Left renal pelvis (tissue), 4 donors: Measurements from ENCODE around the gene EEF1AKMT4. TPM values are rescaled to one million over a fixed set of nuclear protein-coding genes. Genes with fewer than 3 reads are reported as not detected.

Experiments
- DNase-seq, 4 donors: peaks; one replicate each; pipeline ENCODE4 v3.0.0-alpha.2; 2013; ENCODE audit warnings: low read depth in 4 of 4, low spot score in 3 of 4
- polyA plus RNA-seq, 4 donors: library from polyadenylated mRNA; unstranded; fragments of 120-200 nt; gene quantifications; one replicate each; pipeline ENCODE4 v1.2.1, GENCODE V29; 2013; ENCODE audit not compliant: insufficient read length in 4 of 4

Gene EEF1AKMT4
- polyA plus RNA-seq, 4 donors: 1.9 to 3.4 (median 2.5) TPM

GRCh38 chr3:184235381-184236032, 14.0 kb upstream of the EEF1AKMT4 start:
- DNase-seq: no peak

GRCh38 chr3:184236033-184236410, 13.4 kb upstream of the EEF1AKMT4 start:
- DNase-seq: no peak

DNA sequence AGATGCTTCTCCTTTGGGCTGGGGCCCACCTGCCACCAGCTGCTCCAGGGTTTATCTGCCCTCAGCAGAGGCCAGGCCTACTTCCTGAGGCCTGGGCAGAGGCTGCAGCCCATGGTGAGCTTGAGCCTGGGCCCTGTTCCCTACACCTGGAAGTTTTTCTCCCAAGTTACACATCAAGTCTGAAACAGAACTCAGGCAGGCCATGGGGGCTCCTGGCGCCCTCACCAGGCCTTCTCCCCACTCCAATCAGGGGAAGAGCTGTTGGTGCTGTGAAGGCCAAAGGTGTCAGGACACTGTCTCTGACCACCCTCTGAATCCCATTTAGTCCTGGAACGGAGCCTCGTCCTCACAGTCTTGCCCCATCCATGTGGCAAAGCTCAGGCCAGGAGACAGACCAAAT, 12.8 kb upstream of the EEF1AKMT4 start:
- no peak for DNase-seq

DNA sequence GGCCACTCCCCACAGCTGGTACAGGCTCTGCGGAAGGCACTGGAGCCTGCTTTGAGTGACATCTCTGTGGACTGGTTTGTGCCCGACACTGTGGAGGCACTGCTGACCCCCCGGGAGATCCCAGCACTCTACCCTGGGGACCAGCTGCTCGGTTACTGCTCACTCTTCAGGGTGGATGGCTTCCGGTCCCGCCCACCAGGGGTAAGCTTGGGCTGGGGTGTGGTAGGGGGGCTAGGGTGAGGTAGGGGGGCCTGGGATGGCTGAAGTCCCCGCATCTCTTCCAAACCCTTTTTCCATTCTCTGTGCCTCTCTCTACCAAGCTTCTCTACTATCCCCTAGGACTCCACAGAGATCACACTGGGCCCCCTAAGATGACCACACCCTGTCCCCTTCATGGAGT, 12.3 kb upstream of the EEF1AKMT4 start:
- DNase-seq: no peak

- DNase-seq: no peak
Observed at GRCh38 chr3:184237807-184238206, 11.7 kb upstream of the EEF1AKMT4 start.

- DNase-seq: no peak
Observed at GRCh38 chr3:184238246-184238818, 11.1 kb upstream of the EEF1AKMT4 start.

GRCh38 chr3:184239221-184239620, 10.3 kb upstream of the EEF1AKMT4 start:
- DNase-seq: no peak

DNA sequence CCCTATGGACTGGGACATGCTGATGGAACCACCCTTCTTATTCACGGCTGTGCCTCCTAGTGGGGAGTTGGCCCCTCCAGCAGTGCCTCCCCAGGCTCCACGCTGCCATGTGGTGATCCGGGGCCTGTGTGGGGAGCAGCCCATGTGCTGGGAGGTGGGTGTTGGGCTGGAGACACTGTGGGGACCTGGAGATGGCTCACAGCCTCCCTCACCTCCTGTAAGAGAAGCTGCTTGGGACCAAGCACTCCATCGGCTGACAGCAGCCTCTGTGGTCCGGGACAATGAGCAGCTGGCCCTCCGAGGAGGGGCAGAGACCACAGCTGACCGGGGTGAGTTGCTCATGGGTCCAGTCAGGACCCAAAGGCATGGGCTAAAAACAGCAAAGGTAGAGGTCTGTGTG, 9.8 kb upstream of the EEF1AKMT4 start:
- no peak for DNase-seq

- DNase-seq: no peak
Observed at GRCh38 chr3:184240384-184241140, 8.9 kb upstream of the EEF1AKMT4 start.

DNA sequence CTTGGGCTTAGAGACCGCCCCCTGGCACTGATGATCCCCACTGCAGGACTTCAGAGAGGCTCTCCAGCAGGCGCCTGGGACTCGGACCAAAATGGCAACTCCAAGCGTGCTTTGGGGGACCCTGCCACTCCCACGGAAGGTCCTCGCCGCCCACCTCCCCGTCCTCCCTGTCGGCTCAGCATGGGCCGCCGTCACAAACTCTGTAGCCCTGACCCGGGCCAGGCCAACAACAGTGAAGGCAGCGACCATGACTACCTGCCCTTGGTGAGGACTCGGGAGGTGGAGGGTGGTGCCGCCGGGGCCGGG, 8.4 kb upstream of the EEF1AKMT4 start:
- DNase-seq: no peak

DNA sequence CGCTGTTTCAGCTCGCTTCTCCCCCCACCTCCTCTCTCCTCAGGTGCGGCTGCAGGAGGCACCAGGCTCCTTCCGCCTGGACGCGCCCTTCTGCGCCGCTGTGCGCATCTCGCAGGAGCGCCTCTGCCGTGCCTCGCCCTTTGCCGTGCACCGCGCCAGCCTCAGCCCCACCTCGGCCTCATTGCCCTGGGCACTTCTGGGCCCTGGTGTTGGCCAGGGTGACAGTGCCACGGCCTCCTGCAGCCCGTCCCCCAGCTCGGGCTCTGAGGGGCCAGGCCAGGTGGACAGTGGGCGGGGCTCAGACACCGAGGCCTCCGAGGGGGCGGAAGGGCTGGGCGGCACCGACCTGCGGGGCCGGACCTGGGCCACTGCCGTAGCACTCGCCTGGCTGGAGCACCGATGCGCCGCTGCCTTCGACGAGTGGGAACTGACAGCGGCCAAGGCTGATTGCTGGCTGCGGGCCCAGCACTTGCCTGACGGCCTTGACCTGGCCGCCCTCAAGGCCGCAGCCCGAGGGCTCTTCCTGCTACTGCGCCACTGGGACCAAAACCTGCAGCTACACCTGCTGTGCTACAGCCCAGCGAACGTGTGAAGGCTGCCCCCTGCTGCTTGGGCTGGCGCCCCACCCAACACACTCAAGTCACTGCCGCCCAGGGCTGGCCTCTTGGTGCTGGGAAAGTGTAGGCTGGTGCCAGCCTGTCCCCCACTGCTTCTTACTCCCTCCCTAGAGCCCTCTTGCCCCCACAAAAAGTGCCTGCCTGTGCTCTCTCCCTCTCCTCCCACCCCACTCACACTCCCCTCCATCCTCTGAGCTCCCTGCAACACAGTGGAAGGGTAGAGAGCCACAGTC, 7.8 kb upstream of the EEF1AKMT4 start:
- no peak for DNase-seq

DNA sequence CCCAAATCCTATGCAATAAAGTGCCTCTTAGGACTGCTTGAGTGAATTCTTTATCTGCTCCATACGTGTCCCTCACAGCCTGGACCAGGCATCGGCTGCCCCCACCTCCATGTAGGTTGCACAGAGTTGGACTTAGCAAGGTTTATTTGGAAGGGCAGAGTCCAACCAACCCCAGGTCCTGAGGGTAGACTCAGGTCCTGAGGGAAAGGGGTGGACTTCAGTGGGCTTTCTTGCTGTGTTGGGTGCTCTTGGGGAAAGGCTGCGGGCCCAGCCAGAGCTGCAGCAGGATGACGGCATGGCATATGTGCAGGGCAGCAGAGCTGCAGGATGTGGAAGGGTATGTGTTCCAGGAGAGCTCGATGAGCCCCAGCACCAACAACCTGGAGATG, 7.2 kb upstream of the EEF1AKMT4 start:
- no peak for DNase-seq

DNA sequence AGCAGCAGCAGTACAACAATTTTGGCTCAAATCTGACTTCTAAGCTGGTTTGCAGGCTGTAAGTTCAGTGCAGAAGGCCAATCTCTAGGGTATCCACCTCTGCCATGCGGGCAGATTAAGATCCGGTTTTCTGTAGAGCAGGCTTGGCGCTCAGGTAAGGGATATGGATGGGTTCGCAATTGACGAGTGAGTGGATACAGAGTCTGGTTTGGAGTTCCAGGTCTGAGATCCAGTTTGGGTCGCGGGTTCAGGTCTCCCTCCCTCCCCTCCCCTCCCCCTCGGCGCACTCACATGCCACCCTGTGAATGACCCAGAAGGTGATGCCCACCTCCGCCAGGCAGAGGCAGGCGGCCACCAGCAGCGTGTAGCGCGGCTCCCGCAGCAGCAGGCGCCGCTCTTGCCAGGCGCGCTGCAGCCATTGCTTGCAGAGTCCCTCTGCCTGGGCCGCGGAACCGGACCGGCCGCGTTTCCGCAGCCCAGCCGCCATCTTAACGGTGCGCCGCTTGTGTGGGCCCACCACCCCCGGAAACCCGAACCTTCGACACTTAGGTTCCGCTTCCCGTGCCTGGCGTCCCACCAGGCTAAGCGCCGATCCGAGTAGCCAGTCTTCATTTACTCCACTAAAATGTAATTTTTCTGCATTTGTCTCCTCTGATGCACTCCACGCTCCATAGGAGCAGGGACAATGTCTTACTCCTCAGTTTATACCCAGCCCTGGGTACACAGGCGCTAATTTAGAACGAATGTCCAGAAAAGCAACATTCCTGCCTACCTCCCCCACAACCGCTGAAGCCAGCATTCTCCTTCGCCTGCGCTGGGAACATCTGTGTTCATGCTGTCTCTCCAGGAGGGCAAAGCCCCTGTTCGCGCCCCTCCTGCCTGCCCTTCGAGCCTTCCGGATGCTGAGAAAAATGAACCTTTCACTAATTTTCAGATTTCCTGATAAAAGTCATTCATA, 739 bp upstream of the EEF1AKMT4 start, which contains the start of gene ALG3:
Gene ALG3 (minus strand): TSS at position 509 of the 958 bp plus-strand sequence. CDS start 22 bp downstream, at position 487.
- peak in 2 of 4 donors; percentile 77 to 79 for DNase-seq

GRCh38 chr3:184250167-184250828, 826 bp downstream of the EEF1AKMT4 start:
- peak in 1 of 4 donors; percentile 70 for DNase-seq

GRCh38 chr3:184255291-184256039, 6.0 kb downstream of the EEF1AKMT4 start:
- no peak for DNase-seq

- no peak for DNase-seq
Observed at GRCh38 chr3:184257083-184257915, 7.8 kb downstream of the EEF1AKMT4 start.

GRCh38 chr3:184258926-184259325, 9.5 kb downstream of the EEF1AKMT4 start:
- DNase-seq: no peak

DNA sequence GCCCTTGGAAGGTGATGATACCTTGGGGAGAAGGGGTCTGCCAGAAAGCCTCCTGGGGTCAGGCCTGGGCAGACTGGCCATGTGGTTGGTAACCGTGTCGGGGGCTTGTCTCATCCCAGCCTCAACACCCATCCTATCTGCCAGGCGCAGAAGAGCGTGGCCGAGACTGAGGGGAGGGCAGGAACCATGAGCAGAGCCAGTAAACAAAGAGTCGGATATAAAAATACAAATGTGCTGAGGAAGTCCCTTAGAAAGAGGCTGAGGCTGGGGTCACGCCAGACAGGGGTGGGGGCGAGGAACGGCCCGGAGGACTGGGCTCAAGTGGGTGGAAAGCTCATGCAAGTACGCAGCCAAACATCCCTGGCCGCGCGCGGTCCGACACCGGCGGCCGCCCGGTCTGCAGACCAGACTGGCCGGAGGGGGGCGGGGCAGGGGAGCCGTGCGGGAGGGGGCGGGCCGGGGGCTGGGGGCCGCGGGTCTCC, 10.0 kb downstream of the EEF1AKMT4 start:
- DNase-seq: no peak
